ENCODE results near the gene AMELX. TPM values are rescaled to one million over a fixed set of nuclear protein-coding genes. Genes with fewer than 3 reads are reported as not detected.

Gene AMELX
- total and polyA plus RNA-seq, 2 of the 8 experiments (the other 6 are each of a cell fraction or from before 2014, with no cell fraction given), result not detected

DNA sequence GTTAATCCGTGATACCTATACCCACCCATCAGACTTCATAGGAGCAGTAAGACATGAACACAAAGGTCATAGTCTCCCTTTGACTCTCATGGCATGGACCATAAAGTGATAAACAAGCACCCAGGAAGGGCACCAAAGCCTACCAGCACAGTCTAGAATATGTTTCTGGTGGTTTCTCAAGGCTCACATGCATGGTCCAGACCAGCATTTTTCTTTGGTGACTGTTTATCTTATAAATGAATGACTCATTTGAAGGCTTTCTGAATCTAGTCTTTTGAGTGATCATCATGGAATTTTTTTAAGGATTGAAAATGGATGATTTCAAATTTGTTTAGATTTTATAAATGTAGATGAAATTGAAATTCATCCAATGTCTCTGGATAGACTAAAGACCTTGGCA lies 32.0 kb upstream of the AMELX start (continued):
- TF ChIP-seq CEBPB (IDR thresholded peaks at IDR 0.05; ENCODE audit: low read depth, low read length), result no peak

- no peak overlapping the region for H3K14ac ChIP-seq (ENCODE audit: insufficient read length)
- no peaks in the 10 kb centered on the region for H3K9me3 ChIP-seq (ENCODE audit: insufficient read depth in 2 of 2, low read depth in 1 of 2, low read length in 1 of 2)
- no peak overlapping the region for H2BK120ac ChIP-seq (replicated peaks; ENCODE audit: low read depth, low read length)
- H3K23ac ChIP-seq (ENCODE audit: insufficient read length), result no peak overlapping the region
- H4K91ac ChIP-seq (replicated peaks; ENCODE audit: insufficient read length, low read length), result no peak overlapping the region
- FAIRE-seq, result no peak
- H4K8ac ChIP-seq (ENCODE audit: extremely low read depth, insufficient read depth, low read length), result no peak overlapping the region
- 86% methylated on average over 1 of the region's 1 CpG; no CpG with 5 or more reads in 1 of the 2 experiments for WGBS, 2 experiments (ENCODE audit: extremely low coverage in 1 of 2, insufficient coverage in 1 of 2, insufficient read length in 1 of 2, insufficient replicate concordance in 2 of 2, low coverage in 1 of 2, low lambda C conversion rate in 2 of 2, missing lambda C conversion rate in 1 of 2)
- H2BK12ac ChIP-seq (ENCODE audit: low read depth, low read length), result no peak overlapping the region
- H3K27me3 ChIP-seq (replicated peaks in 1 of 4; ENCODE audit: control insufficient read depth in 3 of 4, extremely low read depth in 1 of 4, insufficient read depth in 3 of 4, low read length in 3 of 4), result no peaks in the 10 kb centered on the region
- no peaks in the 10 kb centered on the region for H4K20me1 ChIP-seq (replicated peaks in 1 of 2; ENCODE audit: control insufficient read depth in 1 of 2, insufficient read depth in 2 of 2, low read length in 2 of 2)
- no peak overlapping the region for H3K4ac ChIP-seq (replicated peaks; ENCODE audit: insufficient read length, low read depth, low read length)
- H3K27ac ChIP-seq (ENCODE audit: low read depth, low read length), result no peak overlapping the region
- H2BK20ac ChIP-seq (ENCODE audit: low read length), result no peak overlapping the region
- no peaks in the 10 kb centered on the region for H3K36me3 ChIP-seq (ENCODE audit: control insufficient read depth in 2 of 4, insufficient read depth in 4 of 4, low read length in 3 of 4)
- no peaks in the 10 kb centered on the region for H3K79me2 ChIP-seq (ENCODE audit: control insufficient read depth in 1 of 2, insufficient read depth in 2 of 2, low read length in 2 of 2)
- CTCF ChIA-PET (ENCODE audit: partially characterized antibody), result no interaction called here
- no peak overlapping the region for H3K56ac ChIP-seq (replicated peaks; ENCODE audit: insufficient read length, low read depth, low read length)
- H3K9ac ChIP-seq (replicated peaks in 1 of 4; ENCODE audit: extremely low read depth in 1 of 4, low read depth in 3 of 4, low read length in 3 of 4), result no peak overlapping the region
- H2AK5ac ChIP-seq (ENCODE audit: low read depth, low read length), result no peak overlapping the region
- no peaks in the 10 kb centered on the region for H3K79me1 ChIP-seq (ENCODE audit: low read depth, low read length)
- no peak overlapping the region for H3K4me3 ChIP-seq (ENCODE audit: extremely low read depth in 1 of 4, insufficient read depth in 2 of 4, low read depth in 3 of 4, low read length in 4 of 4)
- POLR2A ChIA-PET (ENCODE audit: partially characterized antibody), result no interaction called here
- no peak overlapping the region for H3K18ac ChIP-seq (ENCODE audit: extremely low read depth, low read length)
- H2BK5ac ChIP-seq (ENCODE audit: low read depth, low read length), result no peak overlapping the region
- no peaks in the 10 kb centered on the region for H3K23me2 ChIP-seq (ENCODE audit: low read depth, low read length)
- H3K4me2 ChIP-seq (ENCODE audit: insufficient read depth in 1 of 2, low read depth in 2 of 2, low read length in 2 of 2), result no peak overlapping the region
- H4K5ac ChIP-seq (ENCODE audit: insufficient read length, low read depth, low read length), result no peak overlapping the region
- no peaks in the 10 kb centered on the region for H3K4me1 ChIP-seq (replicated peaks in 1 of 4; ENCODE audit: control insufficient read depth in 3 of 4, insufficient read depth in 4 of 4, low read length in 3 of 4)
- no peak overlapping the region for H2BK15ac ChIP-seq (ENCODE audit: low read length)
- H2AFZ ChIP-seq (ENCODE audit: low read length), result no peak overlapping the region
- DNase-seq (ENCODE audit: low read depth in 1 of 2, low spot score in 2 of 2), result no peak
- TF ChIP-seq CTBP2 (IDR thresholded peaks at IDR 0.05; ENCODE audit: borderline replicate concordance, insufficient read depth, insufficient read length, low read length), result no peak
- no peak for TF ChIP-seq KDM1A (IDR thresholded peaks at IDR 0.05; ENCODE audit: borderline replicate concordance, low read length)
- no peak for TF ChIP-seq SIX5 (IDR thresholded peaks at IDR 0.05; ENCODE audit: low read depth, low read length)
- no peak for TF ChIP-seq TBP (IDR thresholded peaks at IDR 0.05; ENCODE audit: low read depth, low read length)
- TF ChIP-seq FOSL1 (IDR thresholded peaks at IDR 0.05; ENCODE audit: insufficient read depth, low read depth, low read length), result no peak
- no peak for TF ChIP-seq SP4 (IDR thresholded peaks at IDR 0.05; ENCODE audit: low read length)
- no peak for TF ChIP-seq MAX (IDR thresholded peaks at IDR 0.05)
- no peak for TF ChIP-seq PHF8 (conservative IDR thresholded peaks at IDR 0.05; ENCODE audit: low read depth, low read length)
- no peak for TF ChIP-seq ZNF274 (IDR thresholded peaks at IDR 0.05; ENCODE audit: borderline replicate concordance, extremely low read depth, low read length)
- no peak for TF ChIP-seq EZH2 (IDR thresholded peaks at IDR 0.05; ENCODE audit: low read depth, low read length, severe bottlenecking)
- TF ChIP-seq BRCA1 (IDR thresholded peaks at IDR 0.05; ENCODE audit: low read depth, low read length), result no peak
- TF ChIP-seq, protein P1, sequence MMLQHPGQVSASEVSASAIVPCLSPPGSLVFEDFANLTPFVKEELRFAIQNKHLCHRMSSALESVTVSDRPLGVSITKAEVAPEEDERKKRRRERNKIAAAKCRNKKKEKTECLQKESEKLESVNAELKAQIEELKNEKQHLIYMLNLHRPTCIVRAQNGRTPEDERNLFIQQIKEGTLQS (IDR thresholded peaks at IDR 0.05; ENCODE audit: insufficient read depth, low read depth, low read length), result no peak
Observed at GRCh38 chrX:11264925-11265324, 28.3 kb upstream of the AMELX start.
